HG02623 (cell line): ENCODE data around the gene HECTD1.
"Not testable (repeated sequence)": the region's sequence is repeated elsewhere in the genome, so short reads cannot be mapped to it uniquely, and the experiment has no call there.

Experiments
- ATAC-seq: cut with Tn5 transposase; IDR thresholded peaks from one replicate; pipeline ENCODE4 v1.9.1; 2021; ENCODE audit warnings: moderate library complexity; ENCODE audit not compliant: unreplicated experiment

Gene HECTD1

DNA sequence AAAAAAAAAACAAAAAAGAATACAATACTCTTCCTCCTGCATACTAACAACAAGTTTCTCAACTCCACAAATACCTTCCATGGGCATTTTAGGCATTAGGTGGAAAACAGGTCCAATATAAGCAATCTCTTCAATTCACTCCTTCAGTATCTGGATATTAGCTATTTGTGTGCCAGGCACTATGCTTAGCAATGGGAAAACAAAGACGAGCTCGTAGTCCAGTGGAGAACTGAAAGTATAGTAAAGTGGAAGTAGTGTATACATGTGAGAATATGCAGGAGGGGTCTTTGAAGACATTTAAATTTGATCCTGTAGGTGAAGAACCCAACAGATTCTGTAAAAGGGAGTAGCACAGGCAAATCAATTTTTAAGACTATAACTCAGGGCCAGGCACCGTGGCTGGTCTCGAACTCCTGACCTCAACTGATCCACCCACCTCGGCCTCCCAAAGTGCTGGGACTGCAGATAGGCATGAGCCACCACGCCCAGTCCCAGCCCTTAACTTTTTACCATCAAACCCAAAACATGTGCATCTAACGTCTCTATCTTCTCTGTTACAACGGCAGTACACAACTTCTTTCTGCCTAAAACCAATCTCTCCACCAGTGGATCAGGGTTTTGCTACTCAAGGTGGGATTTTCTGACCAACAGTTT lies 10.6 kb downstream of the HECTD1 start:
- ATAC-seq: no peak

DNA sequence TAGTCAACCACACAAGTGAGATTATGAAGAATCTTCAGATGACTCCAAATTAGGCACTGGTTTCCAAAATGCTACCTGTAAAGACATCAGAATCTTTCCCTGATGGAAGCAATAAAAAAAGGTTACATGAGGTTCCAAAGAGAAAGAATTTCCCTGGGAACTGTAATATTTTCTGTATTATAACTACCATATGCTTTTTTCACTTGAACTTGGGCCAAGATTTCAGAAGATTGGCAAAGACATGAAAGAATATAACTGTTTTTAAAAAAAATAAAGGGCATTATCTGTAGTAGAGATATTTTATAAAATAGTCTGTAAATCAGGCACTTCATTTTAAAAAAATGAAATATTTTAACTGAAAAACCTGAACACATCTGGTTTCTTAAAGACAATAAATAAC lies 12.9 kb downstream of the HECTD1 start:
- ATAC-seq: no peak

DNA sequence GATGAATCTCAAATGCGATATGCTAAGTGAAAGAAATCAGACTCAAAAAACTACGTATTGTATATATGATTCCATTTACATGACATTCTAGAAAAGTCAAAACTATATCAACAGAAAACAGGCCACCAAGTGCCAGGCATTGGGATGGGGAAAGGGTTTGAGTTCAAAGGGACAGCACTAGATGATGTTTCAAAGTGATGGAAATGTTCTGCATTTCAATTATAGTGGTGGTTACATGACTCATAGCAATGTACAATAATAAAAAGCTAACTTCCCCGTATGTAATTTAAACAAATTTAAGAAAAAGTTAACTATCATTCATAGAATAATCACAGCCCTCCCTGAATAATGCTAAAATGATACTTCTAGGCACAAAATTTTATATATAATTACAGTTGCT lies 13.5 kb downstream of the HECTD1 start:
- ATAC-seq: no peak

DNA sequence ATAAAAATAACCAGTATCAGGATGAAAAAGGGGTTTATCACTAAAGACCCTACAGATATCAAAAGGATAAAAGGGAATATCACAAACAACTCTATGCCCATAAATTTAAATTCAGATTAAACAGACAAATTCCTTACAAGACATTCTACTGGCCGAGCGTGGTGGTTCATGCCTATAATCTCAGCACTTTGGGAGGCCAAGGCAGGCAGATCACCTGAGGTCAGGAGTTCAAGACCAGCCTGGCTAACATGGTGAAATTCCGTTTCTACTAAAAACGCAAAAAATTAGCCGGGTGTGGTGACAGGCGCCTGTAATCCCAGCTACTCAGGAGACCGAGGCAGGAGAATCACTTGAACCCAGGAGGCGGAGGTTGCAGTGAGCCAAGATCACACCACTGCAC lies 15.0 kb downstream of the HECTD1 start:
- not testable (repeated sequence) for ATAC-seq

DNA sequence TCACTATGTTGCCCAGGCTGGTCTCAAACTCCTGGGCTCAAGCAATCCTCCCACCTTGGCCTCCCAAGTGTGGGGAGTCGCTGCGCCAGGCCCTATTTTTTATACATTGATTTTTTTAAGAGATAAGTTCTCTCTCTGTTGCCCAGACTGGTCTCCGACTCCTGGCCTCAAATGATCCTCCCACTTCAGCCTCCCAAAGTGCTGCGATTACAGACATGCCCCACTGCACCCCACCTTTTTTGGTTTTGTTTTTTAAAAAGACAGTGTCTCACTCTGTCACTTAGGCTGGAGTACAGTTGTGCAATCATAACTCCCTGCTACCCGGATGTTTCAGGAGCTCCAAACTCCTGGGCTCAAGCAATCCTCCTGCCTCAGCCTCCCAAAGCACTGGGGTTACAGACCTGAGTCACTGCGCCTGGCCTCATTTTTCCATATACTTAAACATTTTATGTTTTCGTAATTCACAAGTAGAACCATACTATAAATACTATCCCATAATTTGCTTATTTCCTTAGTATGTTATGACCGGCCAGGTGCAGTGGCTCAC lies 16.8 kb downstream of the HECTD1 start:
- ATAC-seq: no peak

DNA sequence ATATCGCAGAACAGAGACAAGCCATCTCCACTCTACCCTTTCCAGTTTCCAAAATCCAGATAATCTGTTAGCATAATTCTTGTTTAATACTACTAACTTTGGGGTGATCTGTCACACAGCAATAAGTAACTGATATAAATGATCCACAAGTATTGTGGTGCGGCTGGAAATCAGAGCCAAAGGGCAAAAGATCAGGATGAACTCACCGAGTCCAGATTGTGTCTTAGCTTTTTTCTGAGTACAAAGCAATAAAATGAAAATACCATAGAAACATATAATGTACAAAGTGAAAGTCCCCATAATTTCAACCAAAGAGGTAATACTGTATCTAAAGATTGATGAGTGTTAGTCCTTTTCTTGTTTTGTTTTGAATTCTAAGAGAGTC lies 17.4 kb downstream of the HECTD1 start:
- ATAC-seq: no peak

DNA sequence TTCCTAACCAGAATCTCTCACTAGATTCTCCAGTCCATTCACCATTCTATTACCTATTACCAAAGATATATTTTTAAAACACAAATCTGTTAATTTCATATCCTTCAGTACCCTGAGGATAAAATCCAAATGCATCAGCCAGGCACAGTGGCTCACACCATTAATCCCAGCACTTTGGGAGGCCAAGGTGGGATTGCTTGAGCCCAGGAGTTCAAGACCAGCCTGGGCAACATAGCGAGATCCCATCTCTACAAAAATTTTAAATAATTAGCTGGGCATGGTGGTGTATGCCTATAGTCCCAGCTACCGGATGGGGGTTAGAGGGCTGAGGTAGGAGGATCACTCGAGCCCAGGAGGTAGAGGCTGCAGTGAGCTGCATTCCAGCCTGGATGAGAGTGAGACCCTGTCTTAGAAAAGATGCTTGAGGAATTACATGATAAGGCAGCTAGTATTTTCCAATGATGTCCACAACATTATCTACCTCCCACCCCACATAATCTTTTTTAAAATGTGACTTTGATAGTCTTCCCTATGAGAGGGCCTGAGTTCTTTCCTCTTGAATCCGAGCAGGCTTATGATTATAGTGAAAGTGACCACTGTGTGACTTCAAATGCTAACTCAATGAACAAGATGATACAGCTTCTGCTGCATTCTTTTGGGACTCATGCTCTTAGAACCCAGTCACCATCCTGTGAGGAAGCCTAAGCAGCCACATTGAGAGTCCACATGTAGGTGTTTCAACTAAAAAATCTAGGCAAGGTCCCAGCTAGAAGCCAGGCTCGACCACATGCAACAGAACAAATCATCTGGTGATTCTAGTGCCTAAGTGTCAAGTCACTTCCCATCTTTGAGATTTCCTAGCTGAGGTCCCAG lies 18.0 kb downstream of the HECTD1 start:
- ATAC-seq: no peak

DNA sequence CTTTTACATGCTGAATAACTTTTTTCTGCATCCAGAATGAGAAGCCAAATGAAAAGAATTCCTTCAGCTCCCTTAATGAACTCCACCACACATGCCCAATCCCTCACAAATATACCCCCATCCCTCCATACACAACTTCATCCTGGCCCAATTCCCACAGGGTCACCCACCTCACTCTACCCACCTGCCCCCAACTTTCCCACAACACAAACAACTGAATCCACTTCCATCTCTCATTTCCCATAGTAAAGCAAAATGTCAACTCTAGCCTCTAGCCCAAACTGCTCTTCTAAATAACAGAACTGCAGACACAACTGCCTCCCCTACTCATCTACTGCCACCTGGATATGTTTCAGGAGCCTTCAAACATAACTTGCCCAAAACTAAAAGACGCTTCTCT lies 18.8 kb downstream of the HECTD1 start:
- ATAC-seq: no peak

DNA sequence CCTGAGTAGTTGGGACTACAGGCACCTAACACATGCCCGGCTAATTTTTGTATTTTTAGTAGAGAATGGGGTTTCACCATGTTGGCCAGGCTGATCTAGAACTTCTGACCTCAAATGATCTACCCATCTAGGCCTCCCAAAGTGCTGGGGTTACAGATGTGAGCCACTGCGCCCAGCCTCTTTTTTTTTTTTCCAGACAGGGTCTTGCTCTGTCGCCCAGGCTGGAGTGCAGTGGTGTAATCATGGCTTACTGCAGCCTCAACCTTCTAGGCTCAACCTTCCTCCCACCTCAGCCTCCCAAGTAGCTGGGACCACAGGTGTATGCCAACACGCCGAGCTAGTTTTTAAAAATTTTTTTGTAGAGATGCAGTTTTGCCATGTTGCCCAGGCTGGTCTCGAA lies 25.6 kb downstream of the HECTD1 start:
- ATAC-seq: not testable (repeated sequence)

DNA sequence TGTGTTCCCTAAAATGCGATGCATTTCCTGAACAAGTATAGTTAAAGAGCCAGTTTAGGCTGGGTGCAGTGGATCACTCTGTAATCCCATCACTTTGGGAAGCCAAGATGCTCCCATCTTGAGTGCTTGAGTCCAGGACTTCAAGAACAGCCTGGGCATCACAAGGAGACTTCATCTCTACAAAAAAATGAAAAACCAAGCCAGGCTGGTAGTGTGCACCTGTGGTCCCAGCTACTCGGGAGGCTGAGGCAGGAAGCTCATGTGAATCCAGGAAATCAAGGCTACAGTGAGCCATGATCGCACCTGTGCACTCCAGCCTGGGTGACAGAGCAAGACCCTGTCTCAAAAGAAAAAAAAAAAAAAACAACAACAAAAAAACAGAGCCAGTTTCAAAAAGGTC lies 26.3 kb downstream of the HECTD1 start:
- ATAC-seq: no peak

DNA sequence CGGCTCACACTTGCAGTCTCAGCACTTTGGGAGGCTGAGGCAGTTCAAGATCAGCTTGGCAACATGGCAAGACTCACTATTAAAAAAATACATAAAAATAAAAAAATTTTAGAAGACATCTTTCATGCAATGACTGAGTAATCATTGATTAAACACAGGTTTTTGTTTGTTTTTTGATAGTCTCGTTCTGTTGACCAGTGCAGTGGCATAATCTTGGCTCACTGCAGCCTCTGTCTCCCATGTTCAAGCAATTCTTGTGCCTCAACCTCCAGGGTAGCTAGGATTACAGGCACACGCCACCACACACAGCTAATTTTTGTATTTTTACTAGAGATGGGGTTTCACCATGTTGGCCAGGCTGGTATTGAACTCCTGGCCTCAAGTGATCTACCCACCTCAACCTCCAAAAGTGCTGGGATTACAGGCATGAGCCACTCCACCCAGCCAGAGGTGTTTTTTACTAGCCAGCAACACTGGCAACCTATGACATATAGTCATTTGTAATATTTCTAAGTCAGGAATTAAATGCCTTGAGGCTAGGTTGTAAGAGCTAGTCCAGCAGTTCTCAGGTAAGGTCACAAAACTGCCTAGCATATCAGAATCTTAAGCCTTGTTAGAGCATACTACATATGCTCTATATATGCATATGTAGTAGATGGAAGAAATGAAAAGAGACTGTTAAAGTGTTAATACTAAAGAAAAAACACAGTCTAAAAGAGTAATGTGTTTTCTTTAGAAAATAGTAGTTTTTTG lies 27.1 kb downstream of the HECTD1 start:
- ATAC-seq: no peak

DNA sequence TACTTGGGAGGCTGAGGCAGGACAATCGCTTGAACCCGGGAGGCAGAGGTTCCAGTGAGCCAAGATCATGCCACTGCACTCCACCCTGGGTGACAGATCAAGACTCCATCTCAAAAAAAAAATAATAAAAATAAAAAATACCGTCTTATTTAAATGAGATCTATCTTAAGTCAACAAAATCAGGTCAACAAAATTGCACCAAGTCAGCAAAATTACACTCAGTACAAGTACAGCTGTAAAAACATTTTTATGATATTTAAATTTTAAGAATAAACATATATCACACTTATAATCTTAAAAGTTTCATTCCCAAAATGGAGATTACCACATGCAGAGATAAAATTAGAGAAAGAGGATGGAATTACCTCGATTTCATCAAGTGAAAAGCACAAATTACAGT lies 33.2 kb downstream of the HECTD1 start:
- no peak for ATAC-seq

DNA sequence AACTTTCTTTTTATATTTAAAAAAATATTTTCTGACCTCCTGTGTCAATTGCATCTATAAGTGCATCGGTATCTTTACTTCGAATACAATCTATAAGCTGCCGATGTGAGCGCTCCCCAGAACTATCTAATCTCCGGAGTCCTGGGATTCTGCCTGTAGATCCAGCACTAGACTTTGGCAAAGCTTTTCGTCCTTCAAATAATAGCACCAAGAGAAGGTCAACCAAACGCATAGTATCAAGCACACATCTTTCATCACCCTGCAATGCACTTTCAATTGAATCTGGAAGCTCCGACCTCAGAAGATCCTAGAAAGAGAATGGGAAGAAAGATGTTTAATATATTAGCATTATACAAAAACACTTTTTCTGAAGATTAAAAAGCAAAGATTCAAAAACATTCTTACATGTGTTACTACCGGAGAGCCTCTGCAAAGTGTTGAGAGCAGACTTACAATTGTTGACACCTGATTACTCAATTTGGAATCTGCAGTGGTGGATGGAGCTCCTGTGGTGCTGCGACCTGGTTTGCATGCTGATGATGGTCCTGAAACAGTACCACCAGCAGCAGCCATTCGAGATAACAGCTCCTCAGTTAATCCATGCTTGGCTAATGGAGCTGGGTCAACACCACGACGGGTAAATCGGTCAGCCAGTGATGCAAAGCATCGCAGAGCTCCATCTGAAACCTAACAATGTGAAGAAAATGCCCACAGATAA lies 34.3 kb downstream of the HECTD1 start:
- ATAC-seq: no peak

DNA sequence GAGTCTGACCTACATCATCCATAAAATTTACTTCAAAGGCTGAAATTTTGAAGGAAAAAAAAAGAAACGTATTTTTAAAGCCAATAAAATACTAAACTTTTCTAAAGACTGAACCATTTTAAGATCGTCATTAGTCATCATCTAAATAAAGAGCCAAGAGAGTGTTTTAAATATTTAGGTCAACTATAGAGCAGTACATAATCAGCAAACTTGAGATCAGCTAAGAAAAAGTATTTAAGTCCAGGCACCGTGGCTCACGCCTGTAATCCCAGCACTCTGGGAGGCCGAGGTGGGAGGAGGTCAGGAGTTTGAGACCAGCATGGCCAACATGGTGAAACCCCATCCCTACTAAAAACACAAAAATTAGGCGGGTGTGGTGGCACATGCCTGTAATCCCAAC lies 35.5 kb downstream of the HECTD1 start:
- no peak for ATAC-seq

DNA sequence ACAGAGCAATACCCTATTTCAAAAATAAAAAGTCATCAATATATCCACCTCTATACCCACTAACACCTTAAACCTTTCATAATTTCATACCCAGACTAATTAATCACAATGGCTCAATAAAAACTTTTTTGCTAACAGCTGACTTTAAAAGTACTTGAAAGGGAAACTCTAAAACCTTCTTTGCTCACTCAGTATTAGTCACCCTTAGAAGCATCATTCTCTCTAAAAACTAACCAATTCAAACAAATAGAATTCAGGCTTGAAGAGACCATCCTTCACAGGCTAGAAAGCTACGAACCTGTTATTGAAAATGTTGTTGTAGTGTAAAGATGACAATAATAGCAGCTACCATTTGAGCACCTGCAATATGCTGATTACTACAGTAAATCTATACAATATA lies 37.2 kb downstream of the HECTD1 start:
- no peak for ATAC-seq

DNA sequence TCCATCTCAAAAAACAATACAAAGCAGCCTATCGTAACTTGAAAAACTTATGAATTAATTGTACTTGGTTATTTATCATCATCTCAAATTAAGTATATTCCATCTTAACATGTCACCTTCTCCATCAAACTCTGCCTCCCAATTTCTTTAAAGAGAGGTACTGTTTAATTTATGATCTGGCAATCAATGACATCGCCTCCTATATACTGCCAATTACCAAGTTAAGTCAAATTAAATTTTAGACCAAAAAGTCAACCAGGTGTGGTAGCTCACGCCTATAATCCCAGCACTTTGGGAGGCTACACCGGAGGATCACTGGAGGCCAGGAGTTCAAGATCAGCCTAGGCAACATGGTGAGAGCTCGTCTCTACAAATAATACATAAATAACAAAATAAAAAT lies 37.7 kb downstream of the HECTD1 start:
- no peak for ATAC-seq

DNA sequence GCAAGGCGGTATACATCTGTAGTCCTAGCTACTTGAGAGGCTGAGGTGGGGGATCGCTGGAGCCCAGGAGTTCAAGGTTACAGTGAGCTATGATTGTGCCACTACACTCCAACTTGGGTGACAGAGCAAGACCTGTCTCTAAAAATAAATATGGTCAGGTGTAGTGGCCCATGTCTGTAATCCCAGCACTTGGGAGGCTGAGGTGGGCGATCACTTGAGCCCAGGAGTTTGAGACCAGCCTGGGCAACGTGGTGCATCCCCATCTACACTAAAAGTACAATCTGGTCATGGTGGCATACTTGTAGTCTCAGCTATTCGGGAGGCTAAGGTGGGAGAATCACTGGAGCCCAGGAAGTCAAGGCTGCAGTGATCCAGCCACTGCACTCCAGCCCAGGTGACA lies 40.6 kb downstream of the HECTD1 start:
- no peak for ATAC-seq

DNA sequence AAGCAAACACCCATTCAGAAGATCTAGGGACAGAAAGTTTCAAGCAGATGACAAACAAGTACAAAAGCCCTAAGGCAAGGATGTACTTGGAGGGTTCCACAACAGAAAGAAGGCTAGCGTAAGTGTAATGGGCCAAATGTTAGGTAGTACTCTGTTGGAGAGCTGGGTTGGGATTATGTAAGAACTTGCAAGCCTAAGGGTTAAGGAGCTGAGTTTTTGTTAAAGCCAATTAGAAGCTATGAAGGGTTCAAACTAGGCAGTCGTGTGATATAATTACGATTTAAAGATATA lies 41.4 kb downstream of the HECTD1 start:
- no peak for ATAC-seq

DNA sequence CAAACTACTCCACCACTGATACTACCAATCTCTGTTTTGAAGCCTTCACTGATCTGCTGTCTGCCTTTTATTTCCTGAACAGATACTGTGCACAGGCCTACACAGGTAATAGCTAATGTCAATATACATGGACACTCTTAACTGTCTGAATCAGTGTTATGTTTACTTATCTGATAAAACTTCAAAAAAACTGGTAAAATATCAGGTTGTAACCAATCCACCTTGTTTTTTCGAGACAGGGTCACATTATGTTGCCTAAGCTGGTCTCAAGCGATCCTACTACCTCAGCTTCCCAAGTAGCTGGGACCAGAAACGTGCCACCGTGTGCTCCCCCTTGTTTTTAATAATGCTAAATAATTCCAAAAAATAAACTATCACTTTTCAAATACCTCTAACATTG lies 43.5 kb downstream of the HECTD1 start:
- no peak for ATAC-seq

DNA sequence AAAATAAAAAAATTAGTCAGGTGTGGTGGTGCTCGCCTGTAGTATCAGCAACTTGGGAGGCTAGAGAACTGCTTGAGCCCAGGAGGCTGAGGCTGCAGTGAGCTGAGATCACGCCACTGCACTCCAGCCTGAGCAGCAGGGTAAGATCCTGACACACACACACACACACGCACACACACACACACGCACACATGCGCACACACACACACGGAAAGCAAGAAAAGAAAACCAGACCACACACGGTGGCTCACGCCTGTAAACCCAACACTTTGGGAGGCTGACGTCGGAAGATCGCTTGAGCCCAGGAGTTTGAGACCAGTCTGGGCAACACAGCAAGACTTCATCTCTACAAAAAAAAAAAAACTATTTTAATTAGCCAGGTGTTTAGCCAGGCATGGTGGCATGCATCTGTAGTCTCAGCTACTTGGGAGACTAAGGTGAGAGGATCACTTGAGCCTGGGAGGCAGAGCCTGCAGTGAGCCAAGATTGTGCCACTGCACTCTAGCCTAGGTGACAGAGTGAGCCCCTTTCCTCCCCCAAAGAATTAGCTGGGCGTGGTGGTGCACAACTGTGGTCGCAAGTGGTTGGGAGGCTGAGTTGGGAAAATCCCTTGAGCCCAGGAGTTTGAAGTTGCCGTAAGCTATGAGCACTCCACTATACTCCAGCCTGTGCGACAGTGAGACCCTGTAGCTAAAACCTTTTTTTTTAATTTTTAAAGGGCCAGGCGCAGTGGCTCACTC lies 44.5 kb downstream of the HECTD1 start:
- no peak for ATAC-seq

DNA sequence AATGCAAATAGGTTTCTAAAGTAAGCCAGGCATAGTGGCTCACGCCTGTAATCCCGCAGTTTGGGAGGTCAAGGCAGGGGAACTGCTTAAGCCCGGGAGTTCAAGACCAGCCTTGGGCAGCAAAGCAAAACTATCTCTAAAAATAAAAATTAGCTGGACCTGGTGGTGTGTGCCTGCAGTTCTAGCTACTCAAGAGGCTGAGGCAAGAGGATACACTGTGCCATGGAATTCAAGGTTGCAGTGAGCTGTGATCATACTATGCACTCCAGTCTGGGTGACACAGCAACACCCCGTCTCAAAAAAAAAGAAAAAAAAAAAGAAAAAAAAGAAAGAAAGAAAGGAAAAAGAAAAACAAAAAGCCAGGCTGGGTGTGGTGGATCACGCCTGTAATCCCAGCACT lies 46.3 kb downstream of the HECTD1 start:
- ATAC-seq: no peak
